Measurements from ENCODE around the gene FKBP10.
"Not testable (repeated sequence)": the region's sequence is repeated elsewhere in the genome, so short reads cannot be mapped to it uniquely, and the experiment has no call there.

FKBP10 gene, protein sequence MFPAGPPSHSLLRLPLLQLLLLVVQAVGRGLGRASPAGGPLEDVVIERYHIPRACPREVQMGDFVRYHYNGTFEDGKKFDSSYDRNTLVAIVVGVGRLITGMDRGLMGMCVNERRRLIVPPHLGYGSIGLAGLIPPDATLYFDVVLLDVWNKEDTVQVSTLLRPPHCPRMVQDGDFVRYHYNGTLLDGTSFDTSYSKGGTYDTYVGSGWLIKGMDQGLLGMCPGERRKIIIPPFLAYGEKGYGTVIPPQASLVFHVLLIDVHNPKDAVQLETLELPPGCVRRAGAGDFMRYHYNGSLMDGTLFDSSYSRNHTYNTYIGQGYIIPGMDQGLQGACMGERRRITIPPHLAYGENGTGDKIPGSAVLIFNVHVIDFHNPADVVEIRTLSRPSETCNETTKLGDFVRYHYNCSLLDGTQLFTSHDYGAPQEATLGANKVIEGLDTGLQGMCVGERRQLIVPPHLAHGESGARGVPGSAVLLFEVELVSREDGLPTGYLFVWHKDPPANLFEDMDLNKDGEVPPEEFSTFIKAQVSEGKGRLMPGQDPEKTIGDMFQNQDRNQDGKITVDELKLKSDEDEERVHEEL

DNA sequence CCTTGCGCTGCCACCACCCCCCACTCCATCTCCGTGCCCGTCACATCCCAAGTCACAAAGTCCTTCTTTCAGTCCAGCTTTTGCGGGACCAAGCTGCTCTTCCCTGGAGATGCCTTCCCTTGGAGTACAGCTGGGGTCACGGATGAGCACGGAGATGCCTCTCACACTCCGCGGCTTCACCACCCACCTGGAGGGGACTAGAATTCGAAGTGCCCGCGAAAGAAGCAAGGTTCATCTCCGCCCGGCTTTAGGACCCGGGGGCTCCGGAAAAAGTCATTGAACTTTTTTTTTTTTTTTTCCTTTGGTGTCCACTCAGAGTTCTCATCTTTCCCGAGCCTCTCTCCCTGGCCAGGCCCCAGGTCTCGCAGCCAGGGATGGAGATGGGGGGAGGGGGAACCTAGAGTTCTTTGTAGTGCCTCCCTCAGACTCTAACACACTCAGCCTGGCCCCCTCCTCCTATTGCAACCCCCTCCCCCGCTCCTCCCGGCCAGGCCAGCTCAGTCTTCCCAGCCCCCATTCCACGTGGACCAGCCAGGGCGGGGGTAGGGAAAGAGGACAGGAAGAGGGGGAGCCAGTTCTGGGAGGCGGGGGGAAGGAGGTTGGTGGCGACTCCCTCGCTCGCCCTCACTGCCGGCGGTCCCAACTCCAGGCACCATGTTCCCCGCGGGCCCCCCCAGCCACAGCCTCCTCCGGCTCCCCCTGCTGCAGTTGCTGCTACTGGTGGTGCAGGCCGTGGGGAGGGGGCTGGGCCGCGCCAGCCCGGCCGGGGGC is at the start of gene FKBP10:
Gene FKBP10, plus strand, starts transcription at position 624 of the 771 bp plus-strand sequence. Its CDS starts 31 bp downstream, at position 655.
- peak; percentile 11 for DNase-seq (ENCODE audit: low spot score)

DNA sequence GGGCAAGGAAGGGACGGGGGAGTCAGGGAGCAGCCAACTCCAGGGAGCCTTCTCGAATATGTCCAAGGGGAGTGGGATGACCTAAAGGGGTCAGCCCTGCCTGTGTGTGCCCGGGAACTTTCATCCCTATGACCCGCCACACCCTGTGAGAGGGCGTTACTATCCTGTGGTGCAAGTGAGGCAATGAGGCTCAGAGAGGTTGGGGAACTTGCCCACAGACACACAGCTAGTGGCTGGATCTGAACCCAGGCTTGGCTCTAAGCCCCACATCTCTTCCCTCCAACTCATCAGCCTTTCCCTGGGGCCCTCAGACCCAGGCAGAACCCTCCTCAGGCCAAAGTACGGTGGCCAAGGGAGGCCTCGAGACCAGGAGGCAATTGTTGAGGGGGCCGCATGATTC is 49.5 kb upstream of the FKBP10 start:
- DNase-seq (ENCODE audit: low spot score), result no peak

DNA sequence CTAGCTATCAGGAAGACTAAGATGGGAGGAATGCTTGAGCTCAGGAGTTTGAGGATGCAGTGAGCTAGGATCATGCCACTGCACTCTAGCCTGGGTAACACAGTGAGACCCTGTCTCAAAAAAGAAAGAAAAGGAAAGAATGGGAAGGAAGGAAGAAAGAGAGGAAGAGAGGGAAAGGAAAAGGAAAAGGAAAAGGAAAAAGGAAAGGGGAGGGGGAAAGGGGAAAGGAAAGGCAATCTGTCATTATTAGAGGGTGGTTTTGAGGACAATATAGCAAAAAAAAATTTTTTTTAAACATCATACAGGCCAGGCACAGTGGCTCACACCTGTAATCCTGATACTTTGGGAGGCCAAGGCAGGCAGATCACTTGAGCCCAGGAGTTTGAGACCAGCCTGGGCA is 46.7 kb upstream of the FKBP10 start:
- DNase-seq (ENCODE audit: low spot score), result no peak

DNA sequence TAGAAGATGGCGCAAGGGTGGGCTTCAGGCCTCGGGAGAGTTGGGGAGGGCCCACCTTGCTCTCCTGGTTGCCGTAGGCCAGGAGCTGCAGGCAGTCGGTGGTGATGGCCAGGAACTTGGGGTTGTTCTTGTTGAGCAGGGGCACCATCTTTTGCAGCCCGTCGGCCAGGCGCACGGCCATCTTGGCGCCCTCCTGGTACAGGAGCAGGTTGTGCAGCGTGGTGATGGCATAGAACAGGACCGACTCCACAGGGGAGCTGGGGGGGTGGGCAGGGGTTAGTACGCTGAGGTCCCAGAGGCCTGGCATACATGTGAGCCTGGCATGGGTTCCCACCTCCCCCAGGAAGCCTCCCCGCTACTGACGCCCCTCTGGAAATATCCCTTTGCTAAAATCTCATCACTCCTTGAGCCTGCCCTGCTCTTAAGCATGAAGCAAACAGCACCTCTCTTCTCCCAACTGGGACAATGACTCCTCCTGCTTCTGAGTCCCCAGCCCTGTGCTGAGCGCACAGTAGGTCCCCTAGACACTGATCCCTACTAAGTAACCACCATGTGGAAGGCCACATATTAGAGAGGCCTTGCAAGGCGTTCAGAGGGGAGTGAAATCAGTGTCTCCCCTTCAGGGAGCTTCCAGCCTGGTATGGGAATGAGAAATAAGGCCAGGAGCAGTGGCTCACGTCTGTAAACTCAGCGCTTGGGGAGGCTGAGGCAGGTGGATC is 45.3 kb upstream of the FKBP10 start:
- DNase-seq (ENCODE audit: low spot score), result no peak

DNA sequence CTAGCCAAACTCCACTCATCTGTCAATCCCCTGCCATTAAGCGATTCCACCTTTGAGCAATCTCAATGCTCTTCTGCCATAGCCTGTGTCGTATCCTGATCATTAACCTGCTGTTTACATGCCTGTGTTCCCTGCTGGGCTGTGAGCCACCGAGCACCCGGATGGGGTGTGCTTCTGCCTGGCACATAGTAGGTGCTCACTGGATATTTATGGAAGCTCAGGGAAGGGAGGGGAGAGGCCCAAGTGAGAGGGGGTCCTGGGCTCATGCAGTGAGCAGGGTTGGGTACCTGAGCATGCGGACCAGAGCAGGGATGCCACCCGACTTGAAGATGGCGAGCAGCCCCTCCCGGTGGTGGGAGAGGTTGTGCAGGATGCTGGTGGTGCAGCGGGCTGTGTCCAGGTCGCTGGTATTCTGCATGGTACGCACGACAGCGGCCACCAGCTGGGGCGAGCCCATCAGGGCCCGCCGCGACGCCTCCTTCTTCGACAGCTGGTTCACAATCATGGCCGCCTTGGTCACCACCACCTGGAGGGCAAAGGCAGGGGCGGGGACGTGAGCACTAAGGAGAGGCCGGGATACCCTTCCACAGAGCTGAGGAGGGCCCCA is 44.0 kb upstream of the FKBP10 start:
- DNase-seq (ENCODE audit: low spot score), result no peak

DNA sequence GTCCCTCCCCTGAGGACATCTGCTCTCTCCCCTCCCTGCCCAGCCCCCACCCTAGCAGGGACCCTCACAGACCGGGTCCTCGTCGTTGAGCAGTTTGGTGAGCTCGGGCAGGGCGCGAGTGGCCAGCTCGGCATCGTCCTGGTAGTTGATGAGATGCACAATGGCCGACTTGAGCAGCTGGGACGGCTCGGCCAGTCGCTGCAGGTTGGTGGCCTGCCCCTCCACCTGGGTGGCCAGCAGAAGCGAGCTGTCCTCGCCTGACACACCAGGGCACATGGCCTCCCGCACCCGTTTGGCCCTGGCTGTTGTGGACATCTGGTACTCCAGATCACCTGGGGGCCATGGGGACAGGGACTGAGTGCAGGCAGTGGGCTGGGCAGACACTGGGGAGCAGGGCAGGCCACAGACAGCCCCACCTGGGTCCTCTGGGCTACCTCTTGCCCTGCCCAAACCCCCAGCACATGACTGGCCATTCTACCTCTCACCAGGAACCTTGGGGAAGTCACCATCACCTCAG is 43.4 kb upstream of the FKBP10 start:
- no peak for DNase-seq (ENCODE audit: low spot score)

DNA sequence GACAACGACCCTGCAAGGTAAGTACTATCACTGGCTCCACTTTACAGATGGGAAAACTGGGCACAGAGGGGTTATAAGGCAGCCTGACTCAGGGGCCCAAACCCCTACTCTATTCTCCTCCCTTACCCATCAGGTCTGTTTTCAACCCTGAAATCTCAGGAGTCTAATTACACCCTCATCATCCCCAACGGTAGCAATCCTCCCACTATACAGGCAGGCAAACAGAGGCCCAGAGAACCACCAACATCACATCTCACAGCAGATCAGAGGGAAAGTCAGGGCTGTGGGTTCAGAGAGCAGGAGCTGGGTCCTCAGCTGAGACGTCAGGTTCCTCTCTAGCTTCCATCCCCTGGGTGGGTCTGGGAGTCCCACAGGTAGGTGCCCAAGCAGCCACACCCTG is 42.8 kb upstream of the FKBP10 start:
- no peak for DNase-seq (ENCODE audit: low spot score)

DNA sequence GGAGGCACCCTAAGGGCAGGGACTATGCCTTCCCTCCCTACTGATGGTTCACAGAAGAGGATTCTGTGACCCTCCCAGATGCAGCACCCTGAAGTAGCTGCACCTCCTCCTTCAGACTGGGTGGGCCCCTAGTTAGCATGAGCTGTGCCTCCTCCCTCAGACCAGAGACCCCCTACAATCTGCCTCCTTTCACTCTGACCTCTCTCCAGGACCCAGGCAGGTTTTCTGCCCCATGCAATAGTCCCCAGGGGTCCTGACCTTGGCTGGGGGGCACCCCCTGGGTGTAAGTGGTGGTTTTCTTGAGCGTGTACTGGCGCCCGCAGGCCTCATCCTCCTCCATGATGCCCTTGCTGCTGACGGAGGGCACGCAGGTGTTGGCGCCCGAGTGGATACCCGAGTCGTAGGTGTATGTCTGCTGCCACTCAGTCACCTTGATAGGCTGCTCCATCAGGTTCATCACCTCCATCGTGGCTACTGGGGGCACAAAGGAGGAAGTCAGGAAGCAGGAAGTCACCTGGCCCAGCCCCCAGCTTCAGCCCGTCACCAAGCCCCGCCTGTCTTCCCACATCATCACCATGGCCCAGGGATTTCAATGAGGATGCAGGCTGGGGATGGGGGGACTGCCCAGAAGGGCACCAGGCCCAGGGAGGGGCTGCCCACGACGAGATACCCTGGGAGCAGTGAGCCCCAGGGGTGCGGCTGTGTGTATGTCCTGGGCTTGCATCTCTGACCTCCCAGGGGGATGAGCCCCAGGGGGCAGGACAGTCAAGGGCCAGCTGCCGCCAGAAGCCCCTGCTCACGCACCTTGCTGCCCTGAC is 41.2 kb upstream of the FKBP10 start:
- DNase-seq (ENCODE audit: low spot score), result no peak

DNA sequence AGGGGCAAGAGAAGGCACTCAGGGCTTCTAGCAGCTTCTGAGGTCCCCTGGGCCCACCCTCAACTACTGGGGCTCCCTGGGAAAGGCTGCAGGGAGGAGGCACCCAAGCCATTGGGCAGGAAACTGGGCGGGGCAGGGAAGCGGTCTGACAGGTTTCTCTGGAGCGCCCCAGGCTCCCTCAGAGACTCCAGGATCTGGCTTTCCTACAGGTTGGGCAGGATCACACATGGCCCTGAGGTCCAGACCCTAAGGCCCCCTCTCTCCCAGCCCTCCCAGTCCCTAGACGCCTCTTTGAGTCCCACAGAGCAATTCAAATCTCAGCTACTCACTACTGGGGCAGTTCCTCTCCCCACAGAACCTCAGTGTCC is 40.6 kb upstream of the FKBP10 start:
- DNase-seq (ENCODE audit: low spot score), result peak; percentile 69

DNA sequence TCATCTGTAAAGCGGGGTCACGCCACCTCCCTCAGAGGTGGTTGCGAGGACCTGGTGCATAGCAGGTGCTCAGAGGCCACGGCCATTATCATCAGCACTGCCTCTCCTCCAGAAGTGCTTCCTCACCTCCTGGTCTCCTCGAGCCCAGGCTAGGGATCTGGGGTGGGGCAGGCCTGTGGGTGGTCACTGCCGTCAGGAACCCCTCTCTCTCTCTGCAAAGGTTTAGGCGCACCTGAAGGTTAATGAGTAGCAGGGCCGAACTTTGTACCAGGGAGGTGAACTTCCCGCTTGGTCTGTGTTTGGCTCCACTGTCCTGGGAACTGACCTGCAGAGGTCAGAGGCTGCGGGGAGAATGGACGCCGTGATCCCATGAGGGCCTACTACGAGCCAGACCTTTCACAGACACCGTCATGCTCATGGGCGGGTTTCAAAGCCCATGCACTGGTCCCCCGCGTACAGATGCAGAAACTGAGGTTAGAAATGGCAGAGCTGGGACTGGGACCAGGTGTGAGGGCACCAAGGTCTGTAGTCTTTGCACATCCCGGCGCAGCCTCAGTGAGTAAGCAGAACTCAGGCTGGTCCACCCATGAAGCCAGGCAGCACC is 40.1 kb upstream of the FKBP10 start:
- no peak for DNase-seq (ENCODE audit: low spot score)

DNA sequence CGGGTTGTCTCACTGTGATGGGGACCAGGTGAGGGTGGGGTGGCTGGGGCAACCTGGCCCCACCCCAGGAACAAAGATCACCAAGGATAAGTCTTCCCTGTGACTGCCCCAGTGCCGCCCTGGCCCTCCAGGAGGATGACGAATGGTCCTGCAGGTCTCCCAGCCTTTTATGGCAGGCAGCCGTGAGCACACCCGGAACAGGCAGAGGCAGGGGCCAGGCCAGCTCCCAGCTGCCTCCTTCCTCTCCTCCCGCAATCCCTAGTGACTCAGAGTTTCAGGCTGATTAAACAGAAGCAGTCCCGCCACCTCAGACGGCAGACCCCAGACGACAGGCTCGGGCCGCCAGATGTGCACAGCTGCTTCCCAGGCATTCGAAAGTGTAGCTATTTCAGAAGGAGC is 39.6 kb upstream of the FKBP10 start:
- peak; percentile 86 for DNase-seq (ENCODE audit: low spot score)

DNA sequence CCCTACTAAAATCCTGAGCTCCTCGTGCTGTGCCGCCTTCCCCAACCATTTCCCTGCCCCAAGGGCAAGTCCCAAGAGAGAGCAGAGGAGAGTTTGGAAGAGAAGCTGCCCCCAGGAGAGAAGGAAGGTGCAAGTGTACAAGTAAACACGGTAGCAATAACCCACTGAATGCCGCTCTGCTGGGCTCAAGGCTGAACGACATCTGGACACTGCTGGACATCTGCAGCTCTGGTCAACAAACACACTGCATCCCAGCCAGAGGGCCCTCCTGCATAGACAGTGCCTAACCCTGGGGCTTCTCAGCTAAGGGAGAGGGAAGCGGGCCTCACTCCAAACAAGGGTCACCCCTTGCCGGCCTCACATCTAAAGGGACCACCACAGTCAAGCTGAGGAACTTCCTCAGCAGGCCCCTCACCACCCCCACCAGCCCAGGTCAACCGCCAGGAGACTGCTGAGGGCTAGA is 39.0 kb upstream of the FKBP10 start:
- no peak for DNase-seq (ENCODE audit: low spot score)

DNA sequence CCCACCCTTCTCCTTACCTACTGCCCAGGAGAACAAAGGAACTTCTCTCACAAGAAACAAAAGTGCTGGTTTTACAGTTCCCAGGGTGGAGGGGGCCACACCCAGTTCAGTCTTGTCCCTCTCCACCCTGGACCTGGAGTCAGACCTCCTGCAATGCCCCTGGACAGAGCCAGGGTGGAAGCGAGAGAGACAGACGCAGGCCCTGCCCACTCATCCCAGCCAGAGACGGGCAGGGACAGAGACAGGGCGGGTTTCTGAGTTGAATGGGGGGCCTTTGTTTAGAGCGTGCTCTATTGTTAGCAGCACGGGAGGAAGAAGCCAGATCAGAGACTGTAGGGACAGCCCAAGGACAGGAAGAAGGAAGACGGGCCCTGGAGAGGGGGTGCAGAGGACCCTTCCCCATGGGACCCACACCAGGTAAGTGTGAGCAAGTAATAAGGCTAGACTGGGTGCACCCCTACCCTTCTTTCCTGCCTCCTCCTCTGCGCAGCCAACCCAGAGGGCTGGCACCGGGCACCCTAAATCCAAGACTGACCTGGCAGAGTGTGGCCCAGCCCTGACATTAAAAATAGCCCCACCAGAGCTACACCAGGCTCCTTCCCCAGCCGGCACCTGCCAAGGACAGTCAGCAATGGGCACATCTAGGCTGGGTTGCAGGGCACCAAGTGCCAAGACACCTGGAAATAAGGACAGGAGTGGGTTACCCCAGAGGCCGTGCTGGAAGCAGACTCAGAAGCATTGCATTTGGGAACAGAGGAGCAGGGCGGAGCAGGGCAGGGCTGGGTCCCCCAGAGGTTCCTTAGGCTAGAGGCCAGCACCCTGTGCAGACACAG is 37.2 kb upstream of the FKBP10 start:
- peak; percentile 29 for DNase-seq (ENCODE audit: low spot score)

DNA sequence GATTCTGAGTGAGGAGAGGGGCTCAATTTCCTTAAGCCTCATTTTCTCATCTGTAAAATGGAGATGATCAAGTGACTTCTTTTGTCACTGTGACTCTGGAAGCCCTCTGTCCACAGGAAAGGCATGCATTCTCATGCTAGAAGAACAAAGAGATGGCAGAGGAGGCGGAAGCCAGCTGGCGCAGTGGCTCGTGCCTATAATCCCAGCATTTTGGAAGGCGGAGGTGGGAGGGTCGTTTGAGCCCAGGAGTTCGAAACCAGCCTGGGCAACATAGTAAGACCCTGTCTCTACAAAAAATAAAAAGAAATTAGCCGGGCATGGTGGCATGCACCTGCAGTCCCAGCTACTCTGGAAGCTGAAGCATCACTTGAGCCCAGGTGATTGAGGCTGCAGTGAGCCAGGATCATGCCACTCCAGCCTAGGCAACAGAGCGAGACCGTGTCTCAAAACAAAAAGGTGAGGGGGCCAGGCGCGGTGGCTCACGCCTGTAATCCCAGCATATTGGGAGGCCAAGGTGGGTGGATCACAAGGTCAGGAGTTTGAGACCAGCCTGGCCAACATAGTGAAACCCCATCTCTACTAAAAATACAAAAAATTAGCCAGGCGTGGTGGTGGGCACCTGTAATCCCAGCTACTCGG is 36.4 kb upstream of the FKBP10 start:
- DNase-seq (ENCODE audit: low spot score), result not testable (repeated sequence)

DNA sequence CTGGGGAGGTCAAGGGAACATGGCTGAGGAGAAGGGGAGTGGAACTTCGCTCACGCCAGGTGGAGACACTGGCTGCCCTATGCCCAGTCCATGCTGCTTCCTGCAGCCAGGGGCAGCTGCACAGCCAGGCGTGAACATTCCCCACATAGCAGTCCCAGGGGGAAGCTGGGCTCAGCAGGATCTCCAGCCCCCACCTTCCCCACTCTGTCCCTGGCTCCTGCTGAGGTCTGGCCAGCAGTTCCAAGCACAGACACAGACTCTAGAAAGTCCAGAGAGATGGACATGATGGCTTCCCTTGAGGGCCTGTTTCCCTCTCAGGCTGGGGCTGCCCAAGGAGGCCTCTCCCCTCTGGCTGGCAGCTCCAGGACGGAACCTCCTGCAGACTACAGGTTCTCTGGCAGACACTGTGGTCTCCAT is 35.6 kb upstream of the FKBP10 start:
- DNase-seq (ENCODE audit: low spot score), result no peak

DNA sequence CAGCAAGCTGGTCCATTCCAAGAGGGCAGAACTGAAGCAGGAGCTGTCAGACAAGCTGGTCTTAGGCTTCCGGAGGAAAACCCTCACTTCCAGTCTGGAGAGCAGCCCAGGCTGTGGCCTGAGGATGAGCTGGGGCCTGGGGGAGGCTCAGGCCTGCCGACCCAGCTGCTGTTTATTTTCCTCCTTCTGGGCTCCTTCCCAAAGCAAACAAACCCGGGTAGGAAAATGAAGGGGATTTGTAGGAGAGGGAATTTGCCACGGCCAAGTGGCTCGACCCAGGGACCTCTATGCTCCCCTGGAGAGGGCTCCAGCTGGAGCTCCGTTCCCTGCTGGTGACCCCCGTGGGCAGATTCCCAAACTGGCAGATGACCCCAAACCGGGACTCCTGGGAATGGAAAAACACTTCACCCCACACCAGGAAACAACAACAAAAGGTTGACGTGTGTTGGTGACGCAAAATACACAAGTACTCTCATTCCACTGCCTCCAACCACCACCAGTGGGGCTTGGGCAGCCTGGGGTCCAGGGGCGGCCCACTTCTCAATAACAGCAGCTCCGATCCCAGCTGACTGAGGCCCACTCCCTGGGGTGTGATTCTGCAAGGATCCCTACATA is 35.1 kb upstream of the FKBP10 start:
- DNase-seq (ENCODE audit: low spot score), result no peak

DNA sequence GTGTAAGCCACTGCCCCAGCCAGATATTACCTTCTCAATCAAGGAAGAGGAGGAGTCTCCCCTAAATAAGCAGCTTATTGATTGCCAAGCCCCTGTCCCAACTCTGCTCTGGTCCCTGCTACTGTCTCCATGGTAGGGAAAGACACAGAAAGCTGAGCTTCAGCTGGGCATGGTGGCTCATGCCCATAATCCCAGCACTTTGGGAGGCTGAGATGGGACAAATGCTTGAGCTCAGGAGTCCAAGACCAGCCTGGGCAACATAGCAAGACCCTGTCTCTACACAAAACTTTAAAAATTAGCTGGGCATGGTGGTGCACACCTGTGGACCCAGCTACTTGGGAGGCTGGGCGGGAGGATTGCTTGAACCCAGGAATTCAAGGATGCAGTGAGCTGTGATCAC is 32.9 kb upstream of the FKBP10 start:
- no peak for DNase-seq (ENCODE audit: low spot score)

DNA sequence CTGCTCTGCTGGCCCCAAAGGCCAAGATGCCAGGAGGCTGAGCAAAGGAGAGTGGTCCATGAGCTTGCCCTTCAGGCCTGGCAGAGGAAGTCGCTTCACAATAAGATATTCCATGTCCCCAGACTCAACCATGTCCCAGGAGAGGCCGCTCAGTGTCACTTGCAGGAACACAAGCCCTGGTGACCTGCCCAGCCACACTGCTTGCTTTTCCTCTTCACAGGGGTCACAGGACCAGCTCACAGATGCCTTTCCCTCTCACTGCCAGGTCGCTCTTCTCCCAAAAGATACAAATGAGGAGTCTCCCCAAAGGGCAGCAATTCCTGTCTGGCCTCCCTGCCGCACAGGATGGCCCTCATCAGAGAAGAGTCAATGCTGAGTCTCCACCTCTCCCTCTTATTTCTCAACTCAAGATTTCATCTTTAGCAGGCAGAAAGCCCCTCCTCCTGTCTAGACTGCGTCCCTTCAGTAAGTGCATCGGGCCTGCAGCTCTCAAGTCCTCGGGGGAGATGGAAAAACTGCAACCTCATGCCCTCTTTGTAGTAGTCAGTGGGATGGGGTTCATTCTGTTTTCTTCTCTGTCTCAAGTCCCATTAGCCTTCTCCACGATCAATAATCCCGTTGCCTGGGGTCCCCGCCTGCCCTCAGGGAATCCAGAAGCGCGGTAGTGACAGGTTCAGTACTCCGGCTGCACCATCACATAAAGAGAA is 31.2 kb upstream of the FKBP10 start:
- DNase-seq (ENCODE audit: low spot score), result no peak
